Endothelial cell of umbilical vein (primary cell): ENCODE data around the gene IL32. TPM values are rescaled to one million over a fixed set of nuclear protein-coding genes. Genes with fewer than 3 reads are reported as not detected.

Experiments
- BruUV-seq: library from RNA; stranded (reverse); fragments of 400-500 nt; replicated peaks from 2 replicates; lab custom pipeline; 2021; lab: Mats Ljungman, UMichigan
- CTCF ChIA-PET: fragments of 300-600, 350-600 bp; sonication (Branson Sonifier 250); formaldehyde crosslinking; loops from one replicate; lab custom pipeline; 2021; ENCODE audit warnings: antibody characterized with exemption, inconsistent platforms; lab: Charles Lee
- POLR2A ChIA-PET: fragments of 300-600, 350-600 bp; sonication (Branson Sonifier 250); formaldehyde crosslinking; loops from one replicate; lab custom pipeline; 2021; ENCODE audit warnings: antibody characterized with exemption, inconsistent platforms; lab: Charles Lee
- DNase-seq: peaks from one replicate; pipeline ENCODE4 v3.0.0-alpha.2; 2011; ENCODE audit warnings: low read depth, low spot score
- FAIRE-seq: peaks from 2 replicates; lab custom pipeline; 2011; peaks lifted over from hg19 to GRCh38; lab: Jason Lieb, UNC
- H2AFZ ChIP-seq: 2 replicates; pipeline ENCODE4 v1.6.0; 2012; ENCODE audit warnings: low read depth, low read length, control low read depth, inconsistent platforms
- H3K27ac ChIP-seq: 2 replicates; pipeline ENCODE4 v1.5.1; 2011; ENCODE audit warnings: low read depth, mild to moderate bottlenecking, control low read depth, low read length, moderate library complexity; ENCODE audit not compliant: insufficient read depth
- H3K27me3 ChIP-seq, 2 experiments: 2 replicates each; pipeline versions ENCODE4 v1.6.0 to v1.6.1; 2011; ENCODE audit warnings: low read length in 2 of 2, mixed read lengths in 1 of 2; ENCODE audit not compliant: control insufficient read depth in 2 of 2, insufficient read depth in 2 of 2
- H3K36me3 ChIP-seq, 2 experiments: 2 replicates in 1 of 2; 3 replicates in 1 of 2; pipeline ENCODE4 v1.5.1; 2011; ENCODE audit warnings: low read length in 2 of 2, mild to moderate bottlenecking in 1 of 2, moderate library complexity in 1 of 2; ENCODE audit not compliant: control insufficient read depth in 2 of 2, insufficient read depth in 2 of 2; ENCODE audit errors: extremely low read depth in 1 of 2
- H3K4me1 ChIP-seq: 3 replicates; pipeline ENCODE4 v1.5.1; 2011; ENCODE audit warnings: mild to moderate bottlenecking, low read length; ENCODE audit not compliant: control insufficient read depth, insufficient read depth; ENCODE audit errors: extremely low read depth
- H3K4me2 ChIP-seq: 2 replicates; pipeline ENCODE4 v1.6.1; 2011; ENCODE audit warnings: low read length, control low read depth, mixed read lengths; ENCODE audit not compliant: insufficient read depth
- H3K4me3 ChIP-seq, 3 experiments: fragments of 200-600 bp in 1 of 3; sonication (generic), shearing (Covaris generic) in 1 of 3; replicated peaks in 1 of 3; 2 replicates each; pipeline ENCODE4 v1.5.1; 2011 to 2016; ENCODE audit warnings: control low read depth in 3 of 3, low read length in 3 of 3, mild to moderate bottlenecking in 2 of 3, inconsistent platforms in 1 of 3, low read depth in 1 of 3, moderate library complexity in 1 of 3; ENCODE audit not compliant: insufficient read depth in 1 of 3
- H3K79me2 ChIP-seq: 2 replicates; pipeline ENCODE4 v1.6.0; 2012; ENCODE audit warnings: low read length, inconsistent platforms; ENCODE audit not compliant: control insufficient read depth, insufficient read depth
- H3K9ac ChIP-seq: replicated peaks from 2 replicates; pipeline ENCODE3; 2011; ENCODE audit warnings: low read length, control low read depth; ENCODE audit not compliant: insufficient read depth; ENCODE audit errors: extremely low read depth
- H3K9me1 ChIP-seq: replicated peaks from 3 replicates; pipeline ENCODE4 v1.6.0; 2011; ENCODE audit warnings: mild to moderate bottlenecking, low read length; ENCODE audit not compliant: control insufficient read depth, insufficient read depth; ENCODE audit errors: extremely low read depth
- H3K9me3 ChIP-seq: replicated peaks from 2 replicates; pipeline ENCODE4 v1.5.1; 2012; ENCODE audit warnings: low read length, inconsistent platforms; ENCODE audit not compliant: control insufficient read depth, insufficient read depth
- H4K20me1 ChIP-seq: replicated peaks from 2 replicates; pipeline ENCODE3; 2011; ENCODE audit warnings: mild to moderate bottlenecking, low read length; ENCODE audit not compliant: control insufficient read depth, insufficient read depth; ENCODE audit errors: extremely low read depth
- EZH2 ChIP-seq: IDR thresholded peaks from 2 replicates; pipeline ENCODE4 v1.6.1; 2012; ENCODE audit warnings: borderline replicate concordance, low read depth, mild to moderate bottlenecking, moderate library complexity, low read length, inconsistent platforms; ENCODE audit not compliant: severe bottlenecking
- FOS ChIP-seq: IDR thresholded peaks from 2 replicates; pipeline ENCODE4 v1.6.1; 2011; ENCODE audit warnings: mild to moderate bottlenecking, low read length, moderate library complexity, borderline replicate concordance; ENCODE audit not compliant: insufficient read depth
- GATA2 ChIP-seq: IDR thresholded peaks from 2 replicates; pipeline ENCODE4 v1.7.0; 2011; ENCODE audit warnings: low read depth, mild to moderate bottlenecking, moderate library complexity, mixed read lengths, low read length; ENCODE audit not compliant: insufficient read length, insufficient read depth
- JUN ChIP-seq: IDR thresholded peaks from 2 replicates; pipeline ENCODE4 v1.6.1; 2011; ENCODE audit warnings: borderline replicate concordance, low read depth; ENCODE audit not compliant: insufficient read length, insufficient read depth
- MYC ChIP-seq: IDR thresholded peaks from one replicate; pipeline ENCODE4 v1.6.1; 2011; ENCODE audit warnings: mild to moderate bottlenecking, low read depth, low read length
- POLR2A ChIP-seq: IDR thresholded peaks from 2 replicates; pipeline ENCODE4 v1.6.1; 2012; ENCODE audit warnings: low read depth, mild to moderate bottlenecking, control low read depth, low read length
- POLR2AphosphoS5 ChIP-seq: IDR thresholded peaks from 2 replicates; pipeline ENCODE4 v1.6.1; 2012; ENCODE audit warnings: low read depth, mild to moderate bottlenecking, control low read depth, low read length, moderate library complexity; ENCODE audit not compliant: insufficient read depth
- dilution Hi-C: fragments of 300-500 bp; cut with MboI; formaldehyde crosslinking; loops from one replicate; pipeline ENCODE4 v1.15.0; 2019; ENCODE audit warnings: low sequenced_read_pairs; ENCODE audit not compliant: extremely low pct_ligation_motif_present
- intact Hi-C: fragments of 100-400 bp; cut with micrococcal nuclease; formaldehyde crosslinking; loops from one replicate; pipeline ENCODE4 v1.10.0; 2022
- polyA plus RNA-seq, 4 experiments: library from polyadenylated mRNA; depleted of rRNA in 3 of 4; stranded (reverse) in 3 of 4; unstranded in 1 of 4; fragments of >200 nt; gene quantifications; 2 replicates each; pipeline versions ENCODE4 v1.2.1 to v1.2.3, GENCODE V29; 2011 to 2012; ENCODE audit warnings: missing spikeins in 1 of 4
- total RNA-seq: library from RNA; stranded (reverse); gene quantifications from 2 replicates; pipeline ENCODE4 v1.2.3, GENCODE V29; 2021
- TF ChIP-seq, protein P1 (sequence below), 2 donors: IDR thresholded peaks; 1 replicate in 1 of 2; 2 replicates in 1 of 2; pipeline ENCODE4 v1.5.1; 2011; ENCODE audit warnings: low read length in 2 of 2, mild to moderate bottlenecking in 2 of 2, moderate library complexity in 2 of 2, control low read depth in 1 of 2, inconsistent platforms in 1 of 2, low read depth in 1 of 2; ENCODE audit not compliant: insufficient read depth in 1 of 2; ENCODE audit errors: extremely low read depth in 1 of 2
- TF ChIP-seq, protein P2 (sequence below): IDR thresholded peaks from 2 replicates; pipeline ENCODE4 v1.6.1; 2011; ENCODE audit not compliant: insufficient read depth, insufficient read length

The IL32 gene
- total and polyA plus RNA-seq, 2 donors (not counting 3 experiments of a cell fraction or from before 2014, with no cell fraction given): 55.7 to 336 TPM

DNA sequence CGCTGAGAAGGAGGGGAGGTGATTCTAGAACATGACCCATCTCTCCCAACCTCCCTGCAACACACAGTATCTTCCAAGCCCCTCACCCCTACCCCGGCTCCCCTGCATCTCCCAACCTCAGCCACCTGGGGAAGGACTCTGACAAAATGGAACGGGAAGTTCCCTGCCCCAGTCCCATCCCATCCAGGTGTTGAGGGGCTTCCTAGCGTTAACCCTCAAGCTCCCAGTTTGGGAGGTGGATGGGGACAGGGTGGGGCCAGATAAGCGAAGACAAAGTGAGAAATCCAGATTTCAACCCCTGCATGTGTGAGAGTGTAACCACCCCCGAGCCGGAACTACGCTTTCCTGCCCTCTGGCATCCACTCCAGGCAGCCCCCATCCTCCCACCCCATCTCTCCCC lies 31.8 kb downstream of the IL32 start:
- H3K9me3 ChIP-seq: no peaks in the 10 kb centered on the region
- no peak overlapping the region for H3K4me3 ChIP-seq
- ChIA-PET CTCF (interaction anchor here (0.8 to 4.8 kb wide), 7 partner anchors 9 to 71 kb away, joined by 3 to 49 read pairs (median 5); no protein-coding TSS in a partner anchor), POLR2A (no interaction called here)
- H4K20me1 ChIP-seq: no peaks in the 10 kb centered on the region
- H3K79me2 ChIP-seq: no peaks in the 10 kb centered on the region
- no peak overlapping the region for H3K4me2 ChIP-seq
- H3K27me3 ChIP-seq: peaks cover 0 to 2% of the 10 kb centered on the region in 2 experiments
- peaks cover 19% of the 10 kb centered on the region for H3K4me1 ChIP-seq
- no peak overlapping the region for H2AFZ ChIP-seq
- H3K36me3 ChIP-seq: no peaks in the 10 kb centered on the region
- no peaks in the 10 kb centered on the region for H3K9me1 ChIP-seq
- TF ChIP-seq JUN (no peak), MYC (no peak), GATA2 (no peak), FOS (no peak), POLR2AphosphoS5 (no peak), POLR2A (no peak), EZH2 (no peak)
- TF ChIP-seq, protein P1, sequence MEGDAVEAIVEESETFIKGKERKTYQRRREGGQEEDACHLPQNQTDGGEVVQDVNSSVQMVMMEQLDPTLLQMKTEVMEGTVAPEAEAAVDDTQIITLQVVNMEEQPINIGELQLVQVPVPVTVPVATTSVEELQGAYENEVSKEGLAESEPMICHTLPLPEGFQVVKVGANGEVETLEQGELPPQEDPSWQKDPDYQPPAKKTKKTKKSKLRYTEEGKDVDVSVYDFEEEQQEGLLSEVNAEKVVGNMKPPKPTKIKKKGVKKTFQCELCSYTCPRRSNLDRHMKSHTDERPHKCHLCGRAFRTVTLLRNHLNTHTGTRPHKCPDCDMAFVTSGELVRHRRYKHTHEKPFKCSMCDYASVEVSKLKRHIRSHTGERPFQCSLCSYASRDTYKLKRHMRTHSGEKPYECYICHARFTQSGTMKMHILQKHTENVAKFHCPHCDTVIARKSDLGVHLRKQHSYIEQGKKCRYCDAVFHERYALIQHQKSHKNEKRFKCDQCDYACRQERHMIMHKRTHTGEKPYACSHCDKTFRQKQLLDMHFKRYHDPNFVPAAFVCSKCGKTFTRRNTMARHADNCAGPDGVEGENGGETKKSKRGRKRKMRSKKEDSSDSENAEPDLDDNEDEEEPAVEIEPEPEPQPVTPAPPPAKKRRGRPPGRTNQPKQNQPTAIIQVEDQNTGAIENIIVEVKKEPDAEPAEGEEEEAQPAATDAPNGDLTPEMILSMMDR (IDR thresholded peaks at IDR 0.05; ENCODE audit: extremely low read depth in 1 of 2, insufficient read depth in 1 of 2, low read depth in 1 of 2, low read length in 2 of 2): no peak
- TF ChIP-seq, protein P2, sequence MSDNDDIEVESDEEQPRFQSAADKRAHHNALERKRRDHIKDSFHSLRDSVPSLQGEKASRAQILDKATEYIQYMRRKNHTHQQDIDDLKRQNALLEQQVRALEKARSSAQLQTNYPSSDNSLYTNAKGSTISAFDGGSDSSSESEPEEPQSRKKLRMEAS: no peak
- BruUV-seq: no TSS peak
- H3K27ac ChIP-seq: no peak overlapping the region
- no peak for DNase-seq
- dilution Hi-C loops (no loop called here), intact Hi-C loops (no loop called here)
- no peak overlapping the region for H3K9ac ChIP-seq
- no peak for FAIRE-seq
